Measurements from ENCODE around the gene VRK3.
"Not testable (repeated sequence)": the region's sequence is repeated elsewhere in the genome, so short reads cannot be mapped to it uniquely, and the experiment has no call there.

Gene VRK3

GRCh38 chr19:50025022-50025793 lies at the start of gene VRK3:
Gene VRK3, minus strand, starts transcription at chr19:50025372. Its CDS starts 9,210 bp downstream, at chr19:50016162.
- peak; percentile 93 for DNase-seq (ENCODE audit: low spot score)

GRCh38 chr19:50068382-50068781 lies 43.2 kb upstream of the VRK3 start:
- not testable (repeated sequence) for DNase-seq (ENCODE audit: low spot score)

More at GRCh38 chr19:50025022-50025793, at the start of gene VRK3:
- TF ChIP-seq CTCF (IDR thresholded peaks at IDR 0.05; ENCODE audit: extremely low read depth, missing control alignments): peak; percentile 5

GRCh38 chr19:50067575-50067974 lies 42.4 kb upstream of the VRK3 start:
- DNase-seq (ENCODE audit: low spot score): no peak
- TF ChIP-seq CTCF (IDR thresholded peaks at IDR 0.05; ENCODE audit: extremely low read depth, missing control alignments): no peak

- no peak for DNase-seq (ENCODE audit: low spot score)
- no peak for TF ChIP-seq CTCF (IDR thresholded peaks at IDR 0.05; ENCODE audit: extremely low read depth, missing control alignments)
Observed at GRCh38 chr19:50065938-50066337, 40.8 kb upstream of the VRK3 start.

GRCh38 chr19:50061650-50062049 lies 36.5 kb upstream of the VRK3 start:
- no peak for TF ChIP-seq CTCF (IDR thresholded peaks at IDR 0.05; ENCODE audit: extremely low read depth, missing control alignments)
- DNase-seq (ENCODE audit: low spot score): no peak

- no peak for TF ChIP-seq CTCF (IDR thresholded peaks at IDR 0.05; ENCODE audit: extremely low read depth, missing control alignments)
- no peak for DNase-seq (ENCODE audit: low spot score)
Observed at GRCh38 chr19:50060107-50060506, 34.9 kb upstream of the VRK3 start.

GRCh38 chr19:50059045-50059444 lies 33.9 kb upstream of the VRK3 start:
- no peak for DNase-seq (ENCODE audit: low spot score)
- no peak for TF ChIP-seq CTCF (IDR thresholded peaks at IDR 0.05; ENCODE audit: extremely low read depth, missing control alignments)

- no peak for DNase-seq (ENCODE audit: low spot score)
- no peak for TF ChIP-seq CTCF (IDR thresholded peaks at IDR 0.05; ENCODE audit: extremely low read depth, missing control alignments)
Observed at GRCh38 chr19:50058425-50058824, 33.3 kb upstream of the VRK3 start.
